Right lobe of liver (tissue), 6 donors: ENCODE measurements around the gene QPCTL. TPM values are rescaled to one million over a fixed set of nuclear protein-coding genes. Genes with fewer than 3 reads are reported as not detected.
A peak's percentile ranks its signal among the peaks of the same experiment; 100 is the strongest.

Experiments used
- ATAC-seq, 4 donors: fragments of 200-7000 bp; cut with Tn5 transposase; one replicate each; pipeline ENCODE4 v1.9.1; 2020; ENCODE audit warnings: mild to moderate bottlenecking in 4 of 4, moderate library complexity in 4 of 4
- DNase-seq, 3 donors: peaks; one replicate each; pipeline ENCODE4 v3.0.0-alpha.2; 2020
- H3K27ac ChIP-seq, 3 donors: fragments of 200-600 bp; one replicate each; pipeline ENCODE4 v1.8.0; 2022
- H3K27me3 ChIP-seq, 2 donors: fragments of 200-600 bp; one replicate each; pipeline ENCODE4 v1.8.0; 2022
- H3K36me3 ChIP-seq, 4 donors: fragments of 200-600 bp; sonication (generic) in 1 of 4; one replicate each; pipeline versions ENCODE4 v1.5.1 to v1.8.0; 2017 to 2022; ENCODE audit warnings: control low read depth in 1 of 4
- H3K4me1 ChIP-seq, 4 donors: fragments of 200-600 bp; sonication (generic) in 1 of 4; one replicate each; pipeline versions ENCODE4 v1.5.1 to v1.8.0; 2017 to 2022; ENCODE audit warnings: control low read depth in 1 of 4
- H3K4me3 ChIP-seq, 3 donors: fragments of 200-600 bp; one replicate each; pipeline ENCODE4 v1.8.0; 2022
- H3K9me3 ChIP-seq, 4 donors: fragments of 200-600 bp; sonication (generic) in 1 of 4; one replicate each; pipeline versions ENCODE4 v1.5.1 to v1.8.0; 2017 to 2022; ENCODE audit warnings: control low read depth in 1 of 4
- CTCF ChIP-seq, 4 donors: fragments of 200-600 bp in 3 of 4; fragments of 450-650 bp in 1 of 4; IDR thresholded peaks; one replicate each; pipeline versions ENCODE4 v1.5.1 to v1.8.0; 2016 to 2022; ENCODE audit warnings: antibody characterized with exemption in 4 of 4, mild to moderate bottlenecking in 2 of 4
- POLR2A ChIP-seq: fragments of 450-650 bp; IDR thresholded peaks from one replicate; pipeline ENCODE4 v1.6.1; 2017; ENCODE audit warnings: antibody characterized with exemption, mild to moderate bottlenecking
- WGBS: methylation state at CpG from one replicate; pipeline ENCODE4 v1.1.6; 2018; ENCODE audit warnings: low coverage, low lambda C conversion rate; ENCODE audit not compliant: insufficient coverage; ENCODE audit errors: missing lambda C conversion rate; 5-methylcytosine and 5-hydroxymethylcytosine counted together
- intact Hi-C, 2 donors: fragments of 100-400 bp; cut with DNase I; formaldehyde crosslinking; loops; one replicate each; pipeline versions ENCODE4 v1.11.2 to v1.14.1; 2022
- total RNA-seq, 6 experiments: library from RNA; depleted of rRNA in 2 of 6; stranded (reverse); fragments of >200 nt in 2 of 6; fragmentation: NEBNext Ultra II Directional in 3 of 6; extraction: Animal tissue kit (Norgen Biotek cat#: 25700) in 3 of 6; gene quantifications; one replicate each; pipeline versions ENCODE4 v1.1.0 to v1.2.4, GENCODE V29; 2016 to 2023
- donor health status: DM: no; HTN: yes; CAD: no.
- donor health status: DM: no; HTN: no; CAD: no.
- donor health status: DM: no; HTN: no; CAD: no.
- donor health status: DM: no; HTN: yes; CAD: no.
- donor health status: DM: no; HTN: yes; CAD: no.

The QPCTL gene
- total RNA-seq, 6 experiments from 2014 or later: 4.4 to 6.9 (median 5.9) TPM

DNA sequence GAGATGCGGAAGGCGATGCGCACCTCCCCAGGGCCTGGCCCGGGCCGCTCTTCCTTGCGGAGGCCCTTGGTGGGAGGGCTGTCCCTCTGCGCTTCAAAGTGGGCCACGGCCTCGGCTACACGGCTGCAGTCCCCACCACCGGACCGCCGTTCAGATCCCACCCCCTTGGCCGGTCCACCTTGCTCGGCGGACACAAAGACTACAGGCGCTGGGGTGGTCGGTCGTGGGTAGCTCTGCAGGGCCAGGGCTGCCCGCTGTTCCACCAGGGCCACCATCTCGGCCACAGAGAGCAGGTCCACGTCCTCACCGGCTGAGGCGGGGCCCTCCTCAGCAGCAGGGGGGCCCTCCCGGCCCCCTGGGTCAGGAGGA, 20.2 kb downstream of the QPCTL start:
- ATAC-seq (no peak), DNase-seq (no peak)
- Histone ChIP-seq H3K4me1 (peaks cover 0 to 7% (median 0%) of the 10 kb centered on the region in 4 donors), H3K9me3 (no peaks in the 10 kb centered on the region), H3K27me3 (no peaks in the 10 kb centered on the region), H3K4me3 (no peak overlapping the region), H3K36me3 (peaks cover 0 to 18% (median under 1%) of the 10 kb centered on the region in 4 donors), H3K27ac (no peak overlapping the region)
- intact Hi-C loops: no loop called here
- TF ChIP-seq CTCF (IDR thresholded peaks at IDR 0.05): no peak
- TF ChIP-seq POLR2A: no peak
- no CpG with 5 or more reads among the region's 25 CpGs for WGBS

GRCh38 chr19:45713141-45713540, 20.7 kb downstream of the QPCTL start:
- no peak for TF ChIP-seq POLR2A
- no peak for TF ChIP-seq CTCF (IDR thresholded peaks at IDR 0.05)
- Histone ChIP-seq H3K27ac (no peak overlapping the region), H3K9me3 (no peaks in the 10 kb centered on the region), H3K4me1 (peaks cover 0 to 10% (median 2%) of the 10 kb centered on the region in 4 donors), H3K27me3 (no peaks in the 10 kb centered on the region), H3K36me3 (peaks cover 0 to 18% (median under 1%) of the 10 kb centered on the region in 4 donors), H3K4me3 (no peak overlapping the region)
- no peak for ATAC-seq
- DNase-seq: no peak
- intact Hi-C loops: no loop called here
- no CpG with 5 or more reads among the region's 15 CpGs for WGBS

GRCh38 chr19:45715139-45715538, 22.7 kb downstream of the QPCTL start:
- WGBS: 55% methylated on average over 2 of the region's 3 CpGs
- ATAC-seq (no peak), DNase-seq (no peak)
- H3K4me3 ChIP-seq: no peak overlapping the region
- no peak overlapping the region for H3K27ac ChIP-seq
- peaks cover 0 to 18% (median under 1%) of the 10 kb centered on the region in 4 donors for H3K36me3 ChIP-seq
- H3K9me3 ChIP-seq: no peaks in the 10 kb centered on the region
- peaks cover 0 to 13% (median 4%) of the 10 kb centered on the region in 4 donors for H3K4me1 ChIP-seq
- H3K27me3 ChIP-seq: no peaks in the 10 kb centered on the region
- intact Hi-C loops: no loop called here
- TF ChIP-seq POLR2A (no peak), CTCF (IDR thresholded peaks at IDR 0.05) (no peak)

GRCh38 chr19:45716359-45717130, 24.1 kb downstream of the QPCTL start:
- 2% methylated on average over 24 of the region's 24 CpGs for WGBS
- Histone ChIP-seq H3K9me3 (no peaks in the 10 kb centered on the region), H3K4me3 (peak overlapping the region; percentile 59 to 64 (median 61)), H3K27me3 (no peaks in the 10 kb centered on the region), H3K4me1 (peaks cover 0 to 23% (median 4%) of the 10 kb centered on the region in 4 donors), H3K27ac (peak overlapping the region; percentile 81 to 96 (median 83)), H3K36me3 (peaks cover 0 to 15% (median under 1%) of the 10 kb centered on the region in 4 donors)
- ATAC-seq: peak in 2 of 4 donors; percentile 3 to 5
- no peak for DNase-seq
- TF ChIP-seq POLR2A (no peak), CTCF (IDR thresholded peaks at IDR 0.05) (no peak)
- intact Hi-C loops: no loop called here
